HG02623 (cell line): ENCODE results near the gene GPR35.

Experiments
- ATAC-seq: cut with Tn5 transposase; IDR thresholded peaks from one replicate; pipeline ENCODE4 v1.9.1; 2021; ENCODE audit warnings: moderate library complexity; ENCODE audit not compliant: unreplicated experiment

GPR35 gene

DNA sequence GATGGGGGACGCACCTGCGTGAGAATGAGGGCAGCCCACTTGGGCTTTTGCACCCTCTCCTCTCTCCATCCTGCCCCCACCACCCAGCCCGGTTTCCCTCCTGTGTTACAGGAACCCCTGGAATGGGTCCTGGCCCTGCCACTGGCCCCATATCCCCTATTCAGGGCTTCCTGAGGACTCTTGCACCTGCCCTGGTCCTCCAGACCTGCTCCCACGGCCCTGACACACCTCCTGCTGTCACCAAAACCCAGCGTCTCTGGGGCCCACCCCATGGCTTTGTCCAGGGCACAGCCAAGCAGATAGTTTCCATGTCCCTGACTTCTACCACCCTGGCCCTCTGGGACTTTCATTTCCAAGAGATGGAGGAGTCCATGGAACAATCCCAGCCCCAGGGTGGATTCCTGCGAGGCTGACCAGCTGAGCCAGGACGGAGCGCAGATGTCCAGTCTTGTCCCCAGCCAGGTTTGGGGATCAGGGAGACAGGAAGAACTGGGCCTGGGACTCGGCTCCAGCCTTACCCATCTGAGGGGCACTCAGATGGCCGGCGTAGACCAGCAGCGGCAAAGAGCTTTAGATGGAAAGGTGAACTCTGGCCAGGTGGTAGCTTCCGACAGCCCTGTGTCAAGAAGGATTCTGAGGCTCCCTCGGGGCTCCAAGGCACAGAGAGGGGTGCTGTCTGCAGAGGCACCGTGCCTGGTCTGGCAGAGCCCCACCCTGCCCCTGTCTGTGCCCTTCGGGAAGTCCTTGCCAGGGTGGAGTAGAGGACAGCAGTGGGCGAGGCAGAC is 12.0 kb downstream of the GPR35 start:
- ATAC-seq = no peak

- ATAC-seq = no peak
Observed at GRCh38 chr2:240637901-240638345, 12.6 kb downstream of the GPR35 start.

- no peak for ATAC-seq
Observed at GRCh38 chr2:240638512-240639160, 13.4 kb downstream of the GPR35 start.

GRCh38 chr2:240639566-240639965 is 14.3 kb downstream of the GPR35 start:
- ATAC-seq = no peak

GRCh38 chr2:240640939-240641338 is 15.7 kb downstream of the GPR35 start:
- no peak for ATAC-seq

GRCh38 chr2:240642061-240642805 is 17.0 kb downstream of the GPR35 start:
- ATAC-seq = no peak

DNA sequence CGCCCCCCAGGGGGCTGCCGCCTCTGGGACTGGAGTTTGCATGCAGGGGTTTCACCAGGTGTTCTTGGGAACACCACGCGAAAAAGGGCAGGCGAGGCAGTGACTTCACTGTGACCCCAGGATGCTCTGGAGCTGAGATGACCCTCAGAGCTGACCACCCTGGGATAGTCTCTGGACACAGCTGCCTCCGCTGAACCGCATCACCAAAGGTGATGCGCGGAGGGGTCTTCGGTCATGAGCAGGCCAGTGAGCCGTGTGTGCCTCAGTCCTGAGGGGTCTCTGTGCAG is 17.5 kb downstream of the GPR35 start:
- no peak for ATAC-seq

DNA sequence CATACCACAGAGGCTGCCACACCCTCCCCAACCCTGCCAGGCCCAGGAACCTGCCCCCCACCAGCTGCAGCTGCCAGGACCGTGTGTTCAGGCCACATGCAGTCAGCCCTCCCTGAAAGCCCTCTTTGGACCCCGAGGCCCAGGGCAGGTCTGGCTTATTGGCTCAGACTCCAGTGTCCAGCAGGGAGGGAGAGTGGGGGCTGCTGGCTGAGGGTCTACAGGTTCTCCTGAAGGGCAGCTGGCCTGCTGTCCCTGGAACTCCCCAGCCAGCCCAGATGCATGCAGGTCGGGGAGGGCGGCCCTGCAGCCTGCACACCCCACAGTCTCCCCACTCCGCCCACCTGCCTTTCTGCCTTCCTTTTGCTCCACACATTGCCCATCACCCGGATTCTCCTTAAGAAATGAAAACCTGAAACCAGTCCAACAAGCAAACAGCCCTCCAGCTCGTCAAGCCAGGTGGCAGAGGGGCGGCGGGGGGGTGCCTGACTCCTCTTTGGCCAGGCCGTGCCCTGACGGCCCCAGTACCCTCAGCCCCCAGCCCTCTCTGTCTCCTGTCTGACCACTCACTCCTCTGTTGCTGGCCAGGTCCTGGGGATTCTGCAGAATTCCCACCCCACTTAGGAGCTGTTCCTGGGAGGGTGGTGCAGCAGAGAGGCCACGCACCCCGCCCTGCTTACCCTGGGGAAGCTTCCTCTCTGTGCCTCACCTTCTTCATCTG is 18.0 kb downstream of the GPR35 start:
- ATAC-seq = no peak

DNA sequence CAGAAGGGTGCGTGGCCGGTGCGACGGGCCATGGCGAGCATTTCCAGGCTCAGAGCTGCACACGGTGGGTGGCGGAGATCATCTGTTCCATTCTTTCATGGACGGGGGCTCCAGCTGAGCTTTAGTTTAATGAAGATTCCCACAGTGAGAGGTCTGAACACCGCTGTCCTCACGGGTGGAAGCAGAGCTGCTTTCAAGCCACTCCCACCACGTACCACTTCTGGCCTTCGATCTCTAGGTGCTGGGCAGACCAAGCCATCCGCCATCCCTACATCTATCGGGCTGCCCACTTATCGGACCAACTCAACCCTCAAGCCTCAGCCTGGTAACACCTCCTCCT is 18.5 kb downstream of the GPR35 start:
- ATAC-seq = no peak

DNA sequence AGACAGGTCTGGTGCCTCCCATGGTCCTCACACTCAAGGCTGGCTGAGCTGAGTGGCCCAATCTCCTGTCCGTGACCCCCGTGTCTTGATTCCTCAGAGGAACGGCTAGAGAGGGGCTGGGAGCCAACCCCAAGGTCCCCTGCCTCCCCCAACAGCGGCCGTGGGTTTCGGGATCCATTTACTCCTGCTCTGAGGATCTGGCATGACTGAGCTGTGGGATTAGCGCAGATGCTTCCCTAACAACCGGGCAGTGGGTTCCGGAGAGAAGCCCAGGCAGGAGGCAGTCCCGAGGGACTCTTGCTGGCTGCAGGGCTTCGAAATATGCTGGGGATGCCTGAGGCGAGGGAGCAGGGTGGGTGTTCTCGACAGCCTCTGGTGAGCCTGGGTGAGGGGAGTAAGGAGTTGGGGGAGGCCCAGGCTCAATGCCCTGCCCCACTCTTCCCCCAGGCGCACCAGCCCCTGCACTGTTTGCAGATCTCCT is 18.9 kb downstream of the GPR35 start:
- ATAC-seq = no peak

DNA sequence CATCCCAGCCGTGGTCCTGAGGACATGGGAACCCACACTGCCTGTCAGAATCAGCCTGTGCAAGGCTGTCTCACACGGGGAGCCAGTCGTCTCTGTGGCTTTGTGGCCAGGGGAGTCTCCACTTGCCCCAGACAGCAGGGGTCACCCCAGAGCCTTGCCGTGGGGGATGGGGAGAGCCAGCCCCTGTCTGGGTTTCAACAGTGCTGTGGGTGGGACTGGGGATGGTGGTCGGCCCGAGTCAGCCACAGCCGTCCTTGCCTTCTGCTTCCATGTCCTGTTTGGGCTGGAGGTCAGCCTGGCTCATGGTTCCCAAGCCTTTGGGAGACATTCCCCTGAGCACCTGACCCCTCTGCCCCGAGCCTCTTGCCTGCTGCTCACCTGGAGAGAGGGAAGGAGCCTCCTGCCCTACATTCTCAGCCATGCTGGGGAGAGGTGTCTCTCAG is 19.6 kb downstream of the GPR35 start:
- no peak for ATAC-seq

DNA sequence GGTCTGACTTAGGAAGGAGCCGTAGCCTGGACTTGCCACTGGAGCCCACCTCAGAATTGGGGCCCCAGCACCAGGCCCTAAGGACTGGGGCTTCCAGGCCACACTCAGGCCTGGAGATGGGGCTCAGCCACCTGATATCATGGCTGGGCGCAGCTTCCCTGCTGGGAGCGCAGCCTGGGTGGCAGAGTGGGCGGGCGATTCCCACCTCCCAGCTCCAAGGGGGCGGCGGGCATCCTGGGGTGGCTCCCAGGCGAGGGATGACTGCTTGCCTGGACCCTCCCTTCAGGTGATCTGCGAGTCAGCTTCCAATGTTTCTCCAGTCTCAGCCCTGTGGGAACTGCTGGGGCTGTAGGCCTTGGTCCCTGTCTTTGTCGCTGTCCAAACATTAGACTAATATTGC is 20.1 kb downstream of the GPR35 start:
- no peak for ATAC-seq

GRCh38 chr2:240645801-240646175 is 20.5 kb downstream of the GPR35 start:
- ATAC-seq = no peak

DNA sequence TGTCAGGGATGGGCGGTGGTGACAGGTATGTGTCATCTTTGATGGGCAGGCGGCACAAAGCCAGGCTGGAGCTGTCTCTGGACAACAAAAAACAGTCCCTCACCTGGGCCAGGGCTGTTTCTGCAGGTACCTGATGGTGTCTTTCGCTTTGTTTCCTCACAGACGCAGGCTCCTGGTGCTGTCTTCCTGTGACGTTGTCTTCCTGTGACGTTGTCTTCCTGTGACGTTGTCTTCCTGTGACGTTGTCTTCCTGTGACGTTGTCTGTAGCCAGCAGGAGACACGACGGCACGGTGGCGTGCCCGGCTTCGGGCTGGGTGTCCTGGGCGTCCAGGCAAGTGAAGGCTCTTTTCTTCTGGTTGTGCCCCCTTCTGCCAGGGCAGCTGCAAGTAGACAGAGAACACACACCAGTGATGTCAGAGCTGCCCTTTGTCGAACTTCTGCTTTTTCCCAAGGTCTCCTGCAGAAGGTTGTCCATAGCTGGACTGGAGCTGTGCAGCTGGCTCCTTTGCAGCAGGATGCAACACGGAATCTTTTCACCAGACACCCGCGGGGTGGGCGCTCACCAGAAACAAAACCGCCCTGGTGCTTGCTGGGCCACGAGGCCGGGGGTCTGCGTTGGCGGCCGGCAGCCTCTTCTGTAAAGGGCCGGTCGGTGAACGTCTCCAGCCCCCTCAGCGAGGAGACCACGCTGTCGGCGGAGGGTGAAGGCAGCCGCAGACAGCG is 21.1 kb downstream of the GPR35 start:
- ATAC-seq = no peak

DNA sequence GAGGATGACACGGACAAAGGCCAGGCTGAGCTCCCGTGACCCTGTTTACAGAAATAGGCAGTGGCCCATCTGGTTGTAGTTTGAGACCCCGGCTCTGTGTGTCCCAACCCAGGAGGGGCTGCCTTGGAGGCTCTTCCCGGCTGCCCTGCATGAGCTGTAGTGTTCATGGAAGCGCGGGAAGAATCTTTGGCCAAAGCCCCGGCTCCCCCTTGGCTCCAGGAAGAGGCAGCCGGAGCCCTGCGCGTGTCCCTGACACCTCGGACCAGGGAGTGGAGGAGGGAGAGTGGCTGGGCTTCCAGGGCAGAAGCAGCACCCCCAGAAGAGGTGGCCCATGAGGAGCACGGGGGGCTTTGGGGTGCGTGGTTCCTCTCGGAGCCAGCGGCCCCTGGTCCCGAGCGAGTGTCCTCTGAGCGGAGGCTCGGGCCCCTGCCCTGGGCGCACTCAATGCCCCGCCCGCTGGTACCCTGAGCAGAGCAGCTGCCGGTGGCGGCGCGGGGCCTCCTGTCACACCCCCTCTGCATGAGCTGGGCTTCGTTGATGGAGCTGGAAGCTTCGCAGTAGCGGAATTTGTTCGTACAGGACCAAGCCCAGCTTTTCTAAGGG is 21.7 kb downstream of the GPR35 start:
- ATAC-seq = no peak

- ATAC-seq = no peak
Observed at GRCh38 chr2:240647503-240648154, 22.3 kb downstream of the GPR35 start.

GRCh38 chr2:240648155-240648649 is 22.9 kb downstream of the GPR35 start:
- no peak for ATAC-seq

GRCh38 chr2:240648650-240649275 is 23.5 kb downstream of the GPR35 start:
- no peak for ATAC-seq

- no peak for ATAC-seq
Observed at GRCh38 chr2:240649331-240649730, 24.1 kb downstream of the GPR35 start.
